OCI-LY7 (cell line): ENCODE measurements around the gene ABHD6. TPM values are rescaled to one million over a fixed set of nuclear protein-coding genes. Genes with fewer than 3 reads are reported as not detected.

Experiments used
- BruUV-seq: library from RNA; stranded (reverse); fragments of 400-500 nt; replicated peaks from 2 replicates; lab custom pipeline; 2021; lab: Mats Ljungman, UMichigan
- CTCF ChIA-PET: fragments of 300-600 bp; sonication (Branson Sonifier 250); formaldehyde crosslinking; loops from one replicate; lab custom pipeline; 2022; ENCODE audit warnings: antibody characterized with exemption; ENCODE audit not compliant: unreplicated experiment; lab: Charles Lee
- POLR2A ChIA-PET: fragments of 300-600 bp; sonication (Branson Sonifier 250); formaldehyde crosslinking; loops from one replicate; lab custom pipeline; 2022; ENCODE audit warnings: antibody characterized with exemption; lab: Charles Lee
- DNase-seq: peaks from one replicate; pipeline ENCODE4 v3.0.0-alpha.2; 2015; ENCODE audit warnings: low spot score
- H2AFZ ChIP-seq: fragments of 200-600 bp; sonication (generic), shearing (Covaris generic); 2 replicates; pipeline ENCODE4 v1.6.1; 2014; ENCODE audit warnings: mild to moderate bottlenecking, antibody characterized with exemption, low read length, moderate library complexity
- H3K27ac ChIP-seq: fragments of 200-600 bp; sonication (generic); 2 replicates; pipeline ENCODE4 v1.5.1; 2014; ENCODE audit warnings: mixed run types, low read depth, mild to moderate bottlenecking, moderate library complexity, low read length, inconsistent platforms; ENCODE audit not compliant: poor library complexity, severe bottlenecking
- H3K36me3 ChIP-seq: fragments of 200-600 bp; sonication (generic); 2 replicates; pipeline ENCODE4 v1.6.1; 2014; ENCODE audit warnings: mild to moderate bottlenecking, antibody characterized with exemption, low read length, moderate library complexity, mixed read lengths; ENCODE audit not compliant: insufficient read depth
- H3K4me1 ChIP-seq: fragments of 200-600 bp; sonication (generic); 2 replicates; pipeline ENCODE4 v1.5.1; 2014; ENCODE audit warnings: mild to moderate bottlenecking, low read length; ENCODE audit not compliant: insufficient read depth, poor library complexity, severe bottlenecking
- H3K4me2 ChIP-seq: fragments of 200-600 bp; sonication (generic); 2 replicates; pipeline ENCODE4 v1.6.1; 2014; ENCODE audit warnings: mild to moderate bottlenecking, low read length
- H3K4me3 ChIP-seq: fragments of 200-600 bp; sonication (generic); 2 replicates; pipeline ENCODE4 v1.5.1; 2014; ENCODE audit warnings: mild to moderate bottlenecking, low read depth, low read length; ENCODE audit not compliant: poor library complexity, severe bottlenecking
- H3K79me2 ChIP-seq: fragments of 200-600 bp; sonication (generic); 2 replicates; pipeline ENCODE4 v1.6.1; 2016; ENCODE audit warnings: low read depth, mild to moderate bottlenecking, low read length, moderate library complexity, mixed read lengths; ENCODE audit not compliant: insufficient read depth
- H3K9me2 ChIP-seq: fragments of 200-600 bp; sonication (generic); 2 replicates; pipeline ENCODE4 v1.6.1; 2016; ENCODE audit warnings: mild to moderate bottlenecking, low read length, mixed read lengths; ENCODE audit not compliant: insufficient read depth
- H3K9me3 ChIP-seq: fragments of 200-600 bp; sonication (generic); 2 replicates; pipeline ENCODE4 v1.6.1; 2014; ENCODE audit warnings: mild to moderate bottlenecking, mixed run types, low read length, mixed read lengths
- H4K20me1 ChIP-seq: fragments of 200-600 bp; sonication (generic); 2 replicates; pipeline ENCODE4 v1.6.1; 2014; ENCODE audit warnings: mild to moderate bottlenecking, antibody characterized with exemption, low read length, moderate library complexity, mixed read lengths; ENCODE audit not compliant: insufficient read depth
- CTCF ChIP-seq: fragments of 200-600 bp; sonication (generic); conservative IDR thresholded peaks from 2 replicates; pipeline ENCODE4 v1.5.1; 2014; ENCODE audit warnings: mild to moderate bottlenecking, antibody characterized with exemption, low read length, moderate library complexity, mixed read lengths
- EZH2phosphoT487 ChIP-seq: fragments of 200-600 bp; sonication (generic); IDR thresholded peaks from 2 replicates; pipeline ENCODE4 v1.6.1; 2018; ENCODE audit warnings: low read depth, borderline replicate concordance, mild to moderate bottlenecking, mixed run types, antibody characterized with exemption, low read length, moderate library complexity, mixed read lengths
- intact Hi-C: fragments of 100-400 bp; cut with micrococcal nuclease; formaldehyde crosslinking; loops from one replicate; pipeline ENCODE4 v1.10.0; 2022; ENCODE audit not compliant: unreplicated experiment
- total RNA-seq, 2 experiments: library from RNA; depleted of rRNA in 1 of 2; stranded (reverse); fragments of >200 nt in 1 of 2; shearing (Covaris generic) in 1 of 2; gene quantifications; 2 replicates each; pipeline ENCODE4 v1.2.3, GENCODE V29; 2014 to 2022

The ABHD6 gene
- total RNA-seq, 2 experiments from 2014 or later, result 5.8 to 10.7 TPM

DNA sequence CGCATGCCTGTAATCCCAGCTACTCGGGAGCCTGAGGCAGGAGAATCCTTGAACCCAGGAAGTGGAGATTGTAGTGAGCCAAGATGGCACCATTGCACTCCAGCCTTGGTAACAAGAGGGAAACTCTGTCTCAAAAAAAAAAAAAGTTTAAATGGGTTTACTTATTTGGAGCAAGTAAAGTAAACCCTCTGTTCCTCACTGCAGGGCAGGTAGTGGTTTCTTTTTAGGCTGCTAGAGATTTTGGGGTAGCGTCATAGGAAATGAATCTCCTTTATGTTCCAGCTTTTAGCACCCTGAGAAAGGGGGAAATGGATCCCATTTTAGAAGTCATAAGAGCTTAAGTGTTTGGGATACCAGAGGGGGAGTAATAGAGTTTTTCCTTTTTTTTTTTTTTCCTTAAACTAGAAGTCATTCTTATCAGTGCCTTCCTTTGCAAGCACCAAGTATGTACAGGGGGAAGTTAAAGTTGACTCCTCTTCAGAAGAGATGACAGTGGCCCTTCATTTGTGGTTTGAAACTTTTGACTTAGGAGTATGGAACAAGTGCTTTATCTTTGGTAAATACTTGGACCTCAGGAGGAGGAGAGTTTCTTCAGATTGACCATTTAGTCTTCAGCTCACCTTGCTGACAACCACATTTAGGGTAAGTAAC, 103.1 kb downstream of the ABHD6 start:
- H2AFZ ChIP-seq, result no peak overlapping the region
- no peaks in the 10 kb centered on the region for H3K9me3 ChIP-seq
- no peaks in the 10 kb centered on the region for H3K9me2 ChIP-seq
- BruUV-seq, result no TSS peak
- TF ChIP-seq CTCF (no peak), EZH2phosphoT487 (no peak)
- no peak for DNase-seq
- H3K4me1 ChIP-seq, result peaks cover 97% of the 10 kb centered on the region
- peak overlapping the region; percentile 60 for H3K4me2 ChIP-seq
- peaks cover 100% of the 10 kb centered on the region for H3K79me2 ChIP-seq
- H3K27ac ChIP-seq, result peak overlapping the region; percentile 63
- intact Hi-C loops, result no loop called here
- H3K4me3 ChIP-seq, result peak overlapping the region; percentile 8
- ChIA-PET POLR2A (interaction anchor here (0.8 to 19.4 kb wide), 6 partner anchors 10 to 61 kb away, joined by 3 to 711 read pairs (median 5); no protein-coding TSS in a partner anchor), CTCF (interaction anchor here (0.7 to 2.6 kb wide), 2 partner anchors 12 to 15 kb away, joined by 3 to 7 read pairs; no protein-coding TSS in a partner anchor)
- no peaks in the 10 kb centered on the region for H4K20me1 ChIP-seq
- peaks cover 86% of the 10 kb centered on the region for H3K36me3 ChIP-seq

- Histone ChIP-seq H3K4me2 (peak overlapping the region; percentile 60), H3K36me3 (peaks cover 88% of the 10 kb centered on the region), H2AFZ (no peak overlapping the region), H4K20me1 (no peaks in the 10 kb centered on the region), H3K4me1 (peaks cover 98% of the 10 kb centered on the region), H3K4me3 (peak overlapping the region; percentile 8), H3K79me2 (peaks cover 100% of the 10 kb centered on the region), H3K27ac (peak overlapping the region; percentile 63), H3K9me2 (no peaks in the 10 kb centered on the region), H3K9me3 (no peaks in the 10 kb centered on the region)
- BruUV-seq, result no TSS peak
- CTCF ChIA-PET, result interaction anchor here (2.6 kb wide), 1 partner anchor 11 kb away, joined by 7 read pairs; no protein-coding TSS in a partner anchor
- DNase-seq, result no peak
- POLR2A ChIA-PET, result interaction anchor here (0.7 to 19.4 kb wide), 6 partner anchors 10 to 93 kb away, joined by 3 to 711 read pairs (median 4); no protein-coding TSS in a partner anchor
- TF ChIP-seq EZH2phosphoT487, result no peak
- no peak for TF ChIP-seq CTCF
- intact Hi-C loops, result no loop called here
These were observed 103.8 kb downstream of the ABHD6 start for GRCh38 chr3:58341376-58341775.

DNA sequence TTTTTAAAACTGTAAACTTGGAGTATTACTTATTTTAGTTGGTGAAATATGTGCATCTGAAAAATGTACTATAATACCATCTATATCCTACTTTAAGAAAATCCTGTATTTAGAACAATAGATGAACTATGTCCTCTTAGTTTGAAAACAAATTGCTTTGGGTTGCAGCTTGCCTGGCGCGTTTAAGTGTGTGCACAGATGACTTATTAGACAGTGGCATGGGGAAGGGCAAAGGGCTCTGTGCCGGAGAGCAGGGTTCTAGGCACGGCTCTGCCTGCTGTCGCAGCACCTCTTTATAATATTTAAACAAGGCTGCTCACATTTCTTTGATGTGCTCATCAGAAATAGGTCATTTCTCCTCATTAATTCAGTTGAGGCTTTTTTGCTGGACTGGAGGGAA, 105.1 kb downstream of the ABHD6 start:
- intact Hi-C loops, result no loop called here
- Histone ChIP-seq H2AFZ (no peak overlapping the region), H3K79me2 (peaks cover 99% of the 10 kb centered on the region), H3K4me1 (peaks cover 98% of the 10 kb centered on the region), H3K9me2 (no peaks in the 10 kb centered on the region), H4K20me1 (no peaks in the 10 kb centered on the region), H3K4me3 (peak overlapping the region; percentile 13), H3K27ac (peak overlapping the region; percentile 63), H3K4me2 (peak overlapping the region; percentile 60), H3K36me3 (peaks cover 84% of the 10 kb centered on the region), H3K9me3 (no peaks in the 10 kb centered on the region)
- CTCF ChIA-PET, result interaction anchor here (0.6 to 2.6 kb wide), 2 partner anchors 9 to 10 kb away, joined by 3 to 7 read pairs; no protein-coding TSS in a partner anchor
- POLR2A ChIA-PET, result interaction anchor here (0.8 to 19.4 kb wide), 4 partner anchors 8 to 72 kb away, joined by 3 to 711 read pairs (median 4); no protein-coding TSS in a partner anchor
- no peak for DNase-seq
- no TSS peak for BruUV-seq
- no peak for TF ChIP-seq CTCF
- TF ChIP-seq EZH2phosphoT487, result no peak
